HG02973 (cell line): Measurements from ENCODE around the gene TBC1D24.

Experiments used
- ATAC-seq: cut with Tn5 transposase; IDR thresholded peaks from one replicate; pipeline ENCODE4 v1.9.1; 2021; ENCODE audit warnings: moderate library complexity; ENCODE audit not compliant: unreplicated experiment

Gene TBC1D24

GRCh38 chr16:2481676-2482075 lies 6.7 kb downstream of the TBC1D24 start:
- ATAC-seq, result no peak

- no peak for ATAC-seq
Measured at GRCh38 chr16:2482249-2482648, 7.3 kb downstream of the TBC1D24 start.

- no peak for ATAC-seq
Measured at GRCh38 chr16:2482708-2483534, 8.0 kb downstream of the TBC1D24 start.

- ATAC-seq, result no peak
Measured at GRCh38 chr16:2483939-2484897, 9.3 kb downstream of the TBC1D24 start.

- no peak for ATAC-seq
Measured at GRCh38 chr16:2484898-2485508, 10.1 kb downstream of the TBC1D24 start.

GRCh38 chr16:2485811-2486507 lies 11.0 kb downstream of the TBC1D24 start:
- no peak for ATAC-seq

GRCh38 chr16:2486645-2487516 lies 12.0 kb downstream of the TBC1D24 start:
- no peak for ATAC-seq

- ATAC-seq, result no peak
Measured at GRCh38 chr16:2487517-2487842, 12.6 kb downstream of the TBC1D24 start.

- ATAC-seq, result no peak
Measured at GRCh38 chr16:2487903-2488531, 13.1 kb downstream of the TBC1D24 start.

GRCh38 chr16:2489581-2489980 lies 14.7 kb downstream of the TBC1D24 start:
- ATAC-seq, result no peak

- no peak for ATAC-seq
Measured at GRCh38 chr16:2490190-2491105, 15.5 kb downstream of the TBC1D24 start.

- no peak for ATAC-seq
Measured at GRCh38 chr16:2492292-2492691, 17.4 kb downstream of the TBC1D24 start.

- no peak for ATAC-seq
Measured at GRCh38 chr16:2493605-2494004, 18.7 kb downstream of the TBC1D24 start.

- no peak for ATAC-seq
Measured at GRCh38 chr16:2494616-2495015, 19.7 kb downstream of the TBC1D24 start.

GRCh38 chr16:2495041-2495440 lies 20.1 kb downstream of the TBC1D24 start:
- ATAC-seq, result no peak

- no peak for ATAC-seq
Measured at GRCh38 chr16:2496223-2497115, 21.5 kb downstream of the TBC1D24 start.

GRCh38 chr16:2497116-2497630 lies 22.2 kb downstream of the TBC1D24 start:
- ATAC-seq, result no peak
